Keratinocyte (primary cell): ENCODE results near the gene SCAMP4.
"Not testable (repeated sequence)": the region's sequence is repeated elsewhere in the genome, so short reads cannot be mapped to it uniquely, and the experiment has no call there.

ENCODE experiments used
- CTCF ChIP-seq, 3 experiments: IDR thresholded peaks in 1 of 3; conservative IDR thresholded peaks in 1 of 3; optimal IDR thresholded peaks in 1 of 3; 2 replicates in 2 of 3; 3 replicates in 1 of 3; pipeline versions ENCODE3 to v1.5.1; 2011; ENCODE audit warnings: low read length in 3 of 3, mild to moderate bottlenecking in 3 of 3, moderate library complexity in 2 of 3, control low read depth in 1 of 3, inconsistent platforms in 1 of 3; ENCODE audit not compliant: insufficient read depth in 2 of 3; ENCODE audit errors: extremely low read depth in 1 of 3
- EZH2 ChIP-seq: IDR thresholded peaks from one replicate; pipeline ENCODE4 v1.6.1; 2012; ENCODE audit warnings: inconsistent platforms, mild to moderate bottlenecking, low read length, moderate library complexity

GRCh38 chr19:1877280-1877660 lies 27.9 kb upstream of the SCAMP4 start:
- TF ChIP-seq EZH2; CTCF (optimal IDR thresholded peaks at IDR 0.05 in 1 of 3, IDR thresholded peaks at IDR 0.05 in 1 of 3, conservative IDR thresholded peaks at IDR 0.05 in 1 of 3; ENCODE audit: extremely low read depth in 1 of 3, insufficient read depth in 2 of 3, low read length in 3 of 3): not testable (repeated sequence)
